IMR-90 (cell line): ENCODE measurements around the gene ARHGEF9. TPM values are rescaled to one million over a fixed set of nuclear protein-coding genes. Genes with fewer than 3 reads are reported as not detected.

Source experiments
- ATAC-seq: fragments of 200-7000 bp; cut with Tn5 transposase; 2 replicates; pipeline ENCODE4 v1.9.1; 2020; ENCODE audit warnings: low read depth, mild to moderate bottlenecking, moderate library complexity
- BruUV-seq: library from RNA; stranded (reverse); fragments of 400-500 nt; replicated peaks from 2 replicates; lab custom pipeline; 2021; lab: Mats Ljungman, UMichigan
- CTCF ChIA-PET: fragments of 300-600 bp; formaldehyde crosslinking; extraction: SDS; loops from one replicate; lab custom pipeline; 2021; ENCODE audit warnings: antibody characterized with exemption; lab: Yijun Ruan, JAX
- POLR2A ChIA-PET: fragments of 300-600 bp; sonication (Branson Sonifier 250); formaldehyde crosslinking; loops from one replicate; lab custom pipeline; 2022; ENCODE audit warnings: antibody characterized with exemption; ENCODE audit not compliant: unreplicated experiment; lab: Charles Lee
- DNase-seq: peaks from one replicate; pipeline ENCODE4 v3.0.0; 2013
- H2AFZ ChIP-seq: replicated peaks from 2 replicates; pipeline ENCODE3; 2013; ENCODE audit warnings: low read length, mild to moderate bottlenecking; ENCODE audit not compliant: poor library complexity
- H2AK5ac ChIP-seq: 2 replicates; pipeline ENCODE4 v1.6.1; 2013; ENCODE audit warnings: low read depth, low read length, inconsistent platforms
- H2AK9ac ChIP-seq: replicated peaks from 2 replicates; pipeline ENCODE3; 2013; ENCODE audit warnings: mild to moderate bottlenecking, low read depth, low read length, moderate library complexity; ENCODE audit not compliant: poor library complexity
- H2BK120ac ChIP-seq: 2 replicates; pipeline ENCODE4 v1.6.1; 2013; ENCODE audit warnings: low read depth, low read length, inconsistent platforms
- H2BK15ac ChIP-seq: 3 replicates; pipeline ENCODE4 v1.6.1; 2013; ENCODE audit warnings: low read depth, low read length, inconsistent platforms
- H2BK20ac ChIP-seq: 2 replicates; pipeline ENCODE4 v1.6.1; 2013; ENCODE audit warnings: low read depth, mild to moderate bottlenecking, inconsistent platforms, low read length, moderate library complexity
- H2BK5ac ChIP-seq: 2 replicates; pipeline ENCODE4 v1.6.1; 2013; ENCODE audit warnings: mild to moderate bottlenecking, low read depth, low read length, inconsistent platforms; ENCODE audit not compliant: poor library complexity, severe bottlenecking
- H3K14ac ChIP-seq: replicated peaks from 2 replicates; pipeline ENCODE4 v1.6.1; 2013; ENCODE audit warnings: low read depth, low read length, inconsistent platforms
- H3K18ac ChIP-seq: 2 replicates; pipeline ENCODE4 v1.6.1; 2013; ENCODE audit warnings: low read depth, low read length, control low read depth
- H3K23ac ChIP-seq: 2 replicates; pipeline ENCODE4 v1.6.1; 2013; ENCODE audit warnings: low read depth, low read length, inconsistent platforms
- H3K27ac ChIP-seq: 2 replicates; pipeline ENCODE4 v1.5.1; 2013; ENCODE audit warnings: mild to moderate bottlenecking, control low read depth, low read length; ENCODE audit not compliant: insufficient read depth
- H3K27me3 ChIP-seq: 2 replicates; pipeline ENCODE4 v1.6.1; 2013; ENCODE audit warnings: low read length; ENCODE audit not compliant: control insufficient read depth, insufficient read depth
- H3K36me3 ChIP-seq: 2 replicates; pipeline ENCODE4 v1.6.1; 2013; ENCODE audit warnings: low read length, mixed read lengths; ENCODE audit not compliant: control insufficient read depth, insufficient read depth
- H3K4ac ChIP-seq: 2 replicates; pipeline ENCODE4 v1.6.1; 2013; ENCODE audit warnings: low read depth, low read length, inconsistent platforms
- H3K4me1 ChIP-seq: 2 replicates; pipeline ENCODE4 v1.6.1; 2013; ENCODE audit warnings: low read length, mixed read lengths; ENCODE audit not compliant: control insufficient read depth, insufficient read depth
- H3K4me2 ChIP-seq: 2 replicates; pipeline ENCODE4 v1.6.1; 2013; ENCODE audit warnings: low read depth, mild to moderate bottlenecking, control low read depth, low read length, moderate library complexity
- H3K4me3 ChIP-seq: 2 replicates; pipeline ENCODE4 v1.5.1; 2013; ENCODE audit warnings: low read depth, mild to moderate bottlenecking, control low read depth, low read length, moderate library complexity; ENCODE audit not compliant: insufficient read depth
- H3K56ac ChIP-seq: 2 replicates; pipeline ENCODE4 v1.6.1; 2013; ENCODE audit warnings: low read length, inconsistent platforms; ENCODE audit not compliant: insufficient read depth; ENCODE audit errors: extremely low read depth
- H3K79me1 ChIP-seq, 2 experiments: 2 replicates each; pipeline ENCODE4 v1.6.1; 2013; ENCODE audit warnings: low read length in 2 of 2, inconsistent platforms in 1 of 2, low read depth in 1 of 2
- H3K9ac ChIP-seq: 2 replicates; pipeline ENCODE4 v1.6.1; 2013; ENCODE audit warnings: low read depth, low read length, control low read depth
- H3K9me1 ChIP-seq: 2 replicates; pipeline ENCODE4 v1.6.1; 2013; ENCODE audit warnings: low read length, inconsistent platforms; ENCODE audit not compliant: insufficient read depth
- H3K9me3 ChIP-seq: 2 replicates; pipeline ENCODE4 v1.6.1; 2013; ENCODE audit warnings: low read length; ENCODE audit not compliant: control insufficient read depth, insufficient read depth
- H4K20me1 ChIP-seq: 2 replicates; pipeline ENCODE4 v1.6.1; 2013; ENCODE audit warnings: low read length, inconsistent platforms; ENCODE audit not compliant: insufficient read depth
- H4K5ac ChIP-seq: 2 replicates; pipeline ENCODE4 v1.6.1; 2013; ENCODE audit warnings: mild to moderate bottlenecking, low read depth, low read length, control low read depth
- H4K8ac ChIP-seq, 2 experiments: 2 replicates each; pipeline ENCODE4 v1.6.1; 2013; ENCODE audit warnings: low read depth in 2 of 2, low read length in 2 of 2, control low read depth in 1 of 2, inconsistent platforms in 1 of 2
- H4K91ac ChIP-seq: 2 replicates; pipeline ENCODE4 v1.6.1; 2013; ENCODE audit warnings: low read depth, low read length, inconsistent platforms; ENCODE audit not compliant: insufficient read depth
- BHLHE40 ChIP-seq: fragments of 150-350 bp; IDR thresholded peaks from 2 replicates; pipeline ENCODE4 v1.6.1; 2016; ENCODE audit warnings: mild to moderate bottlenecking, low read depth, low read length
- CEBPB ChIP-seq: IDR thresholded peaks from 2 replicates; pipeline ENCODE4 v1.6.1; 2012; ENCODE audit warnings: low read depth, low read length, improper control_type of control experiment
- CHD1 ChIP-seq: IDR thresholded peaks from 2 replicates; pipeline ENCODE4 v1.6.1; 2012; ENCODE audit warnings: low read depth, low read length, improper control_type of control experiment
- ELK1 ChIP-seq: fragments of 150-350 bp; IDR thresholded peaks from 2 replicates; pipeline ENCODE4 v1.6.1; 2016; ENCODE audit warnings: low read depth, mild to moderate bottlenecking, low read length, moderate library complexity, borderline replicate concordance
- FOS ChIP-seq: fragments of 150-350 bp; IDR thresholded peaks from 2 replicates; pipeline ENCODE4 v1.6.1; 2016; ENCODE audit warnings: low read depth, low read length
- MAFK ChIP-seq: IDR thresholded peaks from 2 replicates; pipeline ENCODE4 v1.6.1; 2012; ENCODE audit warnings: low read depth, low read length, improper control_type of control experiment
- MAZ ChIP-seq: IDR thresholded peaks from 2 replicates; pipeline ENCODE4 v1.6.1; 2012; ENCODE audit warnings: low read depth, mild to moderate bottlenecking, low read length, improper control_type of control experiment, moderate library complexity, borderline replicate concordance
- MXI1 ChIP-seq: IDR thresholded peaks from 2 replicates; pipeline ENCODE4 v1.6.1; 2012; ENCODE audit warnings: low read depth, mild to moderate bottlenecking, low read length, moderate library complexity, borderline replicate concordance
- NFE2L2 ChIP-seq: fragments of 150-350 bp; IDR thresholded peaks from 2 replicates; pipeline ENCODE4 v1.6.1; 2016; ENCODE audit warnings: low read depth, mild to moderate bottlenecking, low read length
- RAD21 ChIP-seq: IDR thresholded peaks from 2 replicates; pipeline ENCODE4 v1.6.1; 2012; ENCODE audit warnings: low read length, improper control_type of control experiment
- RCOR1 ChIP-seq: IDR thresholded peaks from 2 replicates; pipeline ENCODE4 v1.6.1; 2012; ENCODE audit warnings: mild to moderate bottlenecking, low read length, improper control_type of control experiment; ENCODE audit not compliant: insufficient replicate concordance
- RFX5 ChIP-seq: IDR thresholded peaks from 2 replicates; pipeline ENCODE4 v1.8.0; 2012; ENCODE audit warnings: low read depth, mild to moderate bottlenecking, low read length, moderate library complexity
- SMC3 ChIP-seq: fragments of 150-350 bp; IDR thresholded peaks from 2 replicates; pipeline ENCODE4 v1.6.1; 2016; ENCODE audit warnings: low read depth, mild to moderate bottlenecking, antibody characterized with exemption, low read length, moderate library complexity
- WGBS, 2 experiments: methylation state at CpG; one replicate each; pipeline versions ENCODE4 v1.1.5 to v1.1.7; 2013; ENCODE audit warnings: missing lambda C conversion rate in 2 of 2; ENCODE audit not compliant: insufficient read length in 1 of 2; ENCODE audit errors: extremely low coverage in 2 of 2; 5-methylcytosine and 5-hydroxymethylcytosine counted together
- dilution Hi-C: fragments of 300-500 bp; cut with HindIII; formaldehyde crosslinking; loops from one replicate; pipeline ENCODE4 v1.14.3; 2018; ENCODE audit warnings: low sequenced_read_pairs; ENCODE audit not compliant: unreplicated experiment
- in situ Hi-C: fragments of 300-500 bp; cut with MboI; formaldehyde crosslinking; loops from 3 replicates; pipeline ENCODE4 v1.14.3; 2019; ENCODE audit warnings: low sequenced_read_pairs, inconsistent platforms, mixed read lengths
- intact Hi-C: fragments of 100-400 bp; cut with micrococcal nuclease; formaldehyde crosslinking; loops from 2 replicates; pipeline ENCODE4 v1.10.0; 2022
- polyA plus RNA-seq, 3 experiments: library from polyadenylated mRNA; depleted of rRNA; stranded (reverse); fragments of >200 nt; gene quantifications; 2 replicates each; pipeline ENCODE4 v1.2.3, GENCODE V29; 2012; ENCODE audit warnings: low replicate concordance in 1 of 3
- total RNA-seq: library from RNA; depleted of rRNA; stranded (reverse); fragments of >200 nt; gene quantifications from 2 replicates; pipeline ENCODE4 v1.2.3, GENCODE V29; 2012
- TF ChIP-seq, protein P1 (sequence below): fragments of 150-350 bp; IDR thresholded peaks from 2 replicates; pipeline ENCODE4 v1.6.1; 2017; ENCODE audit warnings: mild to moderate bottlenecking, antibody characterized with exemption, low read length, low read depth

Gene ARHGEF9
- total and polyA plus RNA-seq, 2 of the 4 experiments (the other 2 are of a cell fraction): 7.1 to 11.8 TPM

DNA sequence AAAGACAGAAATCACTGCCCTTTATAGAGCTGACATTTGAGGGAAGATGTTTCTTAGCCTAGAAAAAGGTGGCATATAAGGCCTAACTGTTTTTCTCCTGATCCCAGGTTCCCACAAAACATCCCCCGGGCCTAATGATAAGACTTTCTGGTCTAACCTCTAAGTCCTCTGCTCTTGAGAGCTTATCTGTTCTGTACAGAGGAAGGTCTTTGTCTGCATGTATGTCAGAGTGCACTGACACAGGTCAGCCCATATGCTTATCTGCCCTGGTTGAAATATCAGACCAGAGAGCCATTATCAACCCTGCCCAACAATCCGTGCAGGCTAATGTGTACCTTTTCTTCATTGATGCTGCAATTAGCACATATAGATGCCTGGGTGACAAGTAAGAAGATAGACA, 76.2 kb downstream of the ARHGEF9 start:
- no CpG with 5 or more reads among the region's 2 CpGs for WGBS, 2 experiments
- no peak overlapping the region for H3K56ac ChIP-seq
- dilution Hi-C loops: no loop called here

More for the DNA sequence above, 76.2 kb downstream of the ARHGEF9 start:
- no peak overlapping the region for H3K27ac ChIP-seq
- H3K36me3 ChIP-seq: peaks cover 1% of the 10 kb centered on the region; the same call in 1 of the 2 replicates
- ChIA-PET CTCF (no interaction called here), POLR2A (no interaction called here)
- no peaks in the 10 kb centered on the region for H4K20me1 ChIP-seq
- H2AK9ac ChIP-seq: no peak overlapping the region
- H3K27me3 ChIP-seq: no peaks in the 10 kb centered on the region
- H2BK120ac ChIP-seq: no peak overlapping the region
- H3K23ac ChIP-seq: no peak overlapping the region
- no peak overlapping the region for H4K8ac ChIP-seq
- no peak overlapping the region for H3K4me3 ChIP-seq
- no peak overlapping the region for H4K5ac ChIP-seq
- H3K9me3 ChIP-seq: no peaks in the 10 kb centered on the region
- H2AK5ac ChIP-seq: no peak overlapping the region
- no peak overlapping the region for H4K91ac ChIP-seq
- intact Hi-C loops (no loop called here), in situ Hi-C loops (no loop called here)
- ATAC-seq (no peak), DNase-seq (no peak)
- no TSS peak for BruUV-seq
- H3K9ac ChIP-seq: no peak overlapping the region
- H2BK15ac ChIP-seq: no peak overlapping the region
- no peak overlapping the region for H3K14ac ChIP-seq
- no peak overlapping the region for H3K18ac ChIP-seq
- no peak overlapping the region for H3K4ac ChIP-seq
- H2BK20ac ChIP-seq: no peak overlapping the region
- no peak overlapping the region for H2BK5ac ChIP-seq
- H3K4me1 ChIP-seq: no peaks in the 10 kb centered on the region
- no peak overlapping the region for H3K4me2 ChIP-seq
- H3K9me1 ChIP-seq: no peaks in the 10 kb centered on the region; the same call in 1 of the 2 replicates
- no peaks in the 10 kb centered on the region for H3K79me1 ChIP-seq
- no peak for TF ChIP-seq BHLHE40
- TF ChIP-seq MAFK: no peak
- no peak for TF ChIP-seq MAZ
- no peak for TF ChIP-seq RFX5
- no peak for TF ChIP-seq CHD1
- TF ChIP-seq FOS: no peak
- no peak for TF ChIP-seq RAD21
- TF ChIP-seq, protein P1, sequence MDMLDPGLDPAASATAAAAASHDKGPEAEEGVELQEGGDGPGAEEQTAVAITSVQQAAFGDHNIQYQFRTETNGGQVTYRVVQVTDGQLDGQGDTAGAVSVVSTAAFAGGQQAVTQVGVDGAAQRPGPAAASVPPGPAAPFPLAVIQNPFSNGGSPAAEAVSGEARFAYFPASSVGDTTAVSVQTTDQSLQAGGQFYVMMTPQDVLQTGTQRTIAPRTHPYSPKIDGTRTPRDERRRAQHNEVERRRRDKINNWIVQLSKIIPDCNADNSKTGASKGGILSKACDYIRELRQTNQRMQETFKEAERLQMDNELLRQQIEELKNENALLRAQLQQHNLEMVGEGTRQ: no peak
- no peak for TF ChIP-seq ELK1
- TF ChIP-seq SMC3: no peak
- no peak for TF ChIP-seq RCOR1
- no peak for TF ChIP-seq MXI1
- TF ChIP-seq CEBPB: no peak
- no peak for TF ChIP-seq NFE2L2
- no peak overlapping the region for H2AFZ ChIP-seq
